GM19240 (cell line): ENCODE measurements around the gene CUX1.
"Not testable (repeated sequence)": the region's sequence is repeated elsewhere in the genome, so short reads cannot be mapped to it uniquely, and the experiment has no call there.

Experiments
- DNase-seq: peaks from one replicate; pipeline ENCODE4 v3.0.0; 2011; ENCODE audit warnings: low spot score; ENCODE audit not compliant: insufficient read length

CUX1 gene

GRCh38 chr7:101916876-101917275 is 99.5 kb downstream of the CUX1 start:
- DNase-seq, result no peak

- no peak for DNase-seq
Measured at GRCh38 chr7:101917566-101917965, 100.1 kb downstream of the CUX1 start.

- DNase-seq, result no peak
Measured at GRCh38 chr7:101918426-101918825, 101.0 kb downstream of the CUX1 start.

- DNase-seq, result no peak
Measured at GRCh38 chr7:101919363-101920115, 102.1 kb downstream of the CUX1 start.

- no peak for DNase-seq
Measured at GRCh38 chr7:101921061-101921460, 103.6 kb downstream of the CUX1 start.

- not testable (repeated sequence) for DNase-seq
Measured at GRCh38 chr7:101921546-101922489, 104.4 kb downstream of the CUX1 start.

- no peak for DNase-seq
Measured at GRCh38 chr7:101922631-101923601, 105.5 kb downstream of the CUX1 start.

- no peak for DNase-seq
Measured at GRCh38 chr7:101923602-101923985, 106.2 kb downstream of the CUX1 start.

- DNase-seq, result no peak
Measured at GRCh38 chr7:101924171-101924570, 106.7 kb downstream of the CUX1 start.

- DNase-seq, result no peak
Measured at GRCh38 chr7:101926265-101926664, 108.8 kb downstream of the CUX1 start.

- no peak for DNase-seq
Measured at GRCh38 chr7:101927389-101927788, 110.0 kb downstream of the CUX1 start.

GRCh38 chr7:101927802-101928201 is 110.4 kb downstream of the CUX1 start:
- no peak for DNase-seq

- no peak for DNase-seq
Measured at GRCh38 chr7:101929256-101929655, 111.8 kb downstream of the CUX1 start.

- not testable (repeated sequence) for DNase-seq
Measured at GRCh38 chr7:101929911-101930310, 112.5 kb downstream of the CUX1 start.

GRCh38 chr7:101932083-101932482 is 114.7 kb downstream of the CUX1 start:
- no peak for DNase-seq

- no peak for DNase-seq
Measured at GRCh38 chr7:101933028-101933427, 115.6 kb downstream of the CUX1 start.

- no peak for DNase-seq
Measured at GRCh38 chr7:101933688-101934121, 116.3 kb downstream of the CUX1 start.

GRCh38 chr7:101934618-101935017 is 117.2 kb downstream of the CUX1 start:
- no peak for DNase-seq

- DNase-seq, result no peak
Measured at GRCh38 chr7:101935521-101936141, 118.2 kb downstream of the CUX1 start.

- no peak for DNase-seq
Measured at GRCh38 chr7:101936223-101936610, 118.8 kb downstream of the CUX1 start.
